ENCODE results near the gene RNF43. TPM values are rescaled to one million over a fixed set of nuclear protein-coding genes. Genes with fewer than 3 reads are reported as not detected.

RNF43 gene
- total RNA-seq, 2 experiments from 2014 or later = 0.69 to 1.9 TPM

- TF ChIP-seq CTCF (IDR thresholded peaks at IDR 0.05) = no peak
- ATAC-seq (ENCODE audit: poor library complexity) = no peak
- POLR2A ChIA-PET = no interaction called here
- no peak overlapping the region for H3K27ac Mint-ChIP-seq
- no peak for DNase-seq
- Histone ChIP-seq H3K9me3 (ENCODE audit: control insufficient read depth in 1 of 2, insufficient read depth in 1 of 2, low read length in 2 of 2) (no peaks in the 10 kb centered on the region), H3K36me3 (ENCODE audit: insufficient read depth, low read length) (no peaks in the 10 kb centered on the region), H3K4me1 (ENCODE audit: insufficient read depth, low read length) (no peaks in the 10 kb centered on the region), H3K27ac (ENCODE audit: low read depth in 1 of 2, low read length in 2 of 2) (no peak overlapping the region), H3K4me3 (ENCODE audit: low read length) (no peak overlapping the region), H3K27me3 (ENCODE audit: control insufficient read depth in 1 of 2, insufficient read depth in 2 of 2, low read length in 2 of 2) (no peaks in the 10 kb centered on the region)
- intact Hi-C loops (cut with DNase I, micrococcal nuclease) = no loop called here
- no peaks in the 10 kb centered on the region for H3K4me1 Mint-ChIP-seq (ENCODE audit: low read depth)
- no peak overlapping the region for H3K4me3 Mint-ChIP-seq
- H3K9me3 Mint-ChIP-seq = no peaks in the 10 kb centered on the region
- CTCF ChIA-PET = no interaction called here
- no peaks in the 10 kb centered on the region for H3K36me3 Mint-ChIP-seq (ENCODE audit: low read depth)
- no peaks in the 10 kb centered on the region for H3K27me3 Mint-ChIP-seq
These were observed 14.0 kb downstream of the RNF43 start for GRCh38 chr17:58403311-58403710.

GRCh38 chr17:58402679-58403078, 14.7 kb downstream of the RNF43 start:
- Mint-ChIP-seq H3K36me3 (ENCODE audit: low read depth) (no peaks in the 10 kb centered on the region), H3K4me1 (ENCODE audit: low read depth) (no peaks in the 10 kb centered on the region), H3K9me3 (no peaks in the 10 kb centered on the region), H3K27me3 (no peaks in the 10 kb centered on the region), H3K4me3 (no peak overlapping the region), H3K27ac (no peak overlapping the region)
- CTCF ChIA-PET = no interaction called here
- no peaks in the 10 kb centered on the region for H3K9me3 ChIP-seq (ENCODE audit: control insufficient read depth in 1 of 2, insufficient read depth in 1 of 2, low read length in 2 of 2)
- no peak for TF ChIP-seq CTCF (IDR thresholded peaks at IDR 0.05)
- POLR2A ChIA-PET = no interaction called here
- H3K27ac ChIP-seq (ENCODE audit: low read depth in 1 of 2, low read length in 2 of 2) = no peak overlapping the region
- intact Hi-C loops (cut with DNase I, micrococcal nuclease) = no loop called here
- no peaks in the 10 kb centered on the region for H3K4me1 ChIP-seq (ENCODE audit: insufficient read depth, low read length)
- no peak for DNase-seq
- H3K4me3 ChIP-seq (ENCODE audit: low read length) = no peak overlapping the region
- H3K36me3 ChIP-seq (ENCODE audit: insufficient read depth, low read length) = no peaks in the 10 kb centered on the region
- H3K27me3 ChIP-seq (ENCODE audit: control insufficient read depth in 1 of 2, insufficient read depth in 2 of 2, low read length in 2 of 2) = no peaks in the 10 kb centered on the region
- no peak for ATAC-seq (ENCODE audit: poor library complexity)

- Mint-ChIP-seq H3K36me3 (ENCODE audit: low read depth) (no peaks in the 10 kb centered on the region), H3K9me3 (no peaks in the 10 kb centered on the region), H3K4me3 (no peak overlapping the region), H3K4me1 (ENCODE audit: low read depth) (no peaks in the 10 kb centered on the region), H3K27me3 (no peaks in the 10 kb centered on the region), H3K27ac (no peak overlapping the region)
- no peak overlapping the region for H3K4me3 ChIP-seq (ENCODE audit: low read length)
- CTCF ChIA-PET = interaction anchor here (0.5 kb wide), 1 partner anchor 218 kb away, joined by 3 read pairs; no protein-coding TSS in a partner anchor
- H3K4me1 ChIP-seq (ENCODE audit: insufficient read depth, low read length) = no peaks in the 10 kb centered on the region
- intact Hi-C loops (cut with DNase I, micrococcal nuclease) = no loop called here
- H3K36me3 ChIP-seq (ENCODE audit: insufficient read depth, low read length) = no peaks in the 10 kb centered on the region
- no peak overlapping the region for H3K27ac ChIP-seq (ENCODE audit: low read depth in 1 of 2, low read length in 2 of 2)
- ATAC-seq (ENCODE audit: poor library complexity) (no peak), DNase-seq (no peak)
- no peak for TF ChIP-seq CTCF (IDR thresholded peaks at IDR 0.05)
- POLR2A ChIA-PET = no interaction called here
- H3K9me3 ChIP-seq (ENCODE audit: control insufficient read depth in 1 of 2, insufficient read depth in 1 of 2, low read length in 2 of 2) = no peaks in the 10 kb centered on the region
- no peaks in the 10 kb centered on the region for H3K27me3 ChIP-seq (ENCODE audit: control insufficient read depth in 1 of 2, insufficient read depth in 2 of 2, low read length in 2 of 2)
These were observed 15.3 kb downstream of the RNF43 start for GRCh38 chr17:58402047-58402446.

Data from CD4-positive, alpha-beta T cell (primary cell).